ENCODE data around the gene UBE3B.

GRCh38 chr12:109555431-109556315 lies 78.2 kb downstream of the UBE3B start:
- TF ChIP-seq EP300 (IDR thresholded peaks at IDR 0.05) (no peak), CTCF (IDR thresholded peaks at IDR 0.05) (no peak), POLR2A (IDR thresholded peaks at IDR 0.05) (no peak)
